GM18861 (cell line): ENCODE measurements around the gene PROM2.

ENCODE experiments used
- ATAC-seq: cut with Tn5 transposase; IDR thresholded peaks from one replicate; pipeline ENCODE4 v1.9.1; 2021; ENCODE audit not compliant: unreplicated experiment

Gene PROM2

DNA sequence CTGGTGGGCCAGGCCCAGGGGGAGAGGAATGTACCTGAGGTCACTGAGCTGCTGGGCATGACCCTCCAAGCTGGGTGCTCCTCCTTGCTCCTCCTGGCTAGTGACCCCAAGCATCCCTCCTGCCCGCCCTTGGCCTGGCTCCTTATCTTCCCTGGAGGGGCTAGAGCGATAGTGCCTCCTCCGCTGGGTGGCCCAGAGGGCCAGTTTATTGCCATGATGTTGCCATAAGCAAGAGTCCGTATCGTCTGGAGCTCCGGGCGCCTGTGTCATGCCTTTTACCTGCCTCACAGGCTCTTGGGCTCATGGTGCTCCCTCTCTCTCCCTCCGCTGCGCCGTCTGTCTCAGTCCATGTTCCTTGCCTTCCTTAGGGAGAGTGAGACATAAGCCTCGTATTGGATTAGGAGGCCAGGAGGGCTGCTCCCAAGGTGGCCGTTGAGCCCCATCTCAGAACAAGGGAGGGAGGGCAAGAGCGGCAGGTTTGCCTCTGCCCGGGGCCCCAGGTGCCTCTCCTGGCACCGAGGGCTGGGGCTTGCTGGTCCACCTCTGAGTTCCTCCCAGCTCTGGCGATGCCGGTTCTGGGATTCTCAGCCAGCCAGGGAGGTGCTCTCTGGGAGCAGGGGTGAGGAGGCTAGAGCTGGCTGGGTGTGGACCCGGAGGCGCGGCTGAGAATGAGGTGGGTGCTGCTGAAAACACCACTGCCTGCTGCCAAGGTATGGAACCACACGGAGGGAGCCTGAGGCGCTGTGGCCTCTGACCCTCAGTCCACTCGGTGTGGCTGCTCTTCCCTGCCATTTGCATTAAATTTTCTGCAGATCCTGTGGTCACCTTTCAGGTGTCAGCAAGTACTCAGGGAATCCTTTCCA lies 45.5 kb downstream of the PROM2 start:
- no peak for ATAC-seq

DNA sequence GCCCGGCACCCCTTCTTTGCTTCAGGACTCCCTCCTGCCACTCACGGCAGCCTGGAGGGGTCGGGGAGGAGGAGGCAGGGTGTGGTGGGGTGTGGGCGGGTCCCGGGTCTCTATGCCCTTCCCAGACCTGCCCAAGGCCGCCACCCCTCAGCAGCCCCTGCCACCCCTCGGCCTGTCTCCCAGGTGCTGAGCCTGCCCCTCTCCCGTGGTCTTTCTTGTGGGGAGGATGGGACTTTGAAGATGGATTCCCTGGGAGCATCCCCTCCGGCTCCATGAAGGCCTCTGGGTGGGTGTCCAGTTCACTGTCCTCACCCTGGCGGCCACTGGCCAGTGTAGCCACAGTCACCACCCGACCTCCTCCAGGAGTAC lies 46.1 kb downstream of the PROM2 start:
- no peak for ATAC-seq

DNA sequence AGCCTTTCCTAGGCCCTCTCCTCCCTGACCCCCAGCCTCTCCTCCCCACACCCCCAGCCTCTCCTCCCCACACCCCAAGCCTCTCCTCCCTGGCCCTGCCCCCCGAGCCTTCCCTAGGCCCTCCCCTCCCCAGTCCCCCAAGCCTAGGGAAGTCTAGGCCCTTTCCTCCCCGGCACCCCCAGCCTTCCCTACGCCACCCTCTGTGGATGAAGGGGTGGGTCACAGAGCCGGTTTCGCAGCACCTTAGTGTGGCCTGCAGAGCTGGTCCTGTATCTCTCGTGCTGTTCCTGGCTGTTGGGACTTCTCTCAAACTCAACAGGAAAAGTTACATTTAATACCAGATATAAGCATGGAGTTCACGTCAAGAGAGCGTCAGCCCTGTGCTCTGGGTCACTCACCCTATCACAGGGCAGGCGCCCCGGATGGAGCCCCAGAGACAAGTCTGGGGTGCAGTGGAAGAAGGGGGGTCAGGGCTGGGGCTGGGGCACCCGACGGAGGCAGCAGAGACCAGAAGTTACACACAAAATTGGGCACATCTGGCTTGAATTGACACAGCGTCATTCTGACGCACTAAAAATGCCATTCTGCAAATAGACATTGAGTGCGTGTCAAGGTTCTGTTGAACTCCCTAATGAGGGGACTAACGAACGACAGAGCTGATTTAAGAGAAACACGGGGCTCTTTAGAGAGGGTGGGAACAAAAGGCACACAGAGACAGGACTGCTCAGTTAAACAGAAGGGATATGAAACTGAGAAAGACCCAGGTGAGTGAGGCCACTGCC lies 46.9 kb downstream of the PROM2 start:
- ATAC-seq = no peak

DNA sequence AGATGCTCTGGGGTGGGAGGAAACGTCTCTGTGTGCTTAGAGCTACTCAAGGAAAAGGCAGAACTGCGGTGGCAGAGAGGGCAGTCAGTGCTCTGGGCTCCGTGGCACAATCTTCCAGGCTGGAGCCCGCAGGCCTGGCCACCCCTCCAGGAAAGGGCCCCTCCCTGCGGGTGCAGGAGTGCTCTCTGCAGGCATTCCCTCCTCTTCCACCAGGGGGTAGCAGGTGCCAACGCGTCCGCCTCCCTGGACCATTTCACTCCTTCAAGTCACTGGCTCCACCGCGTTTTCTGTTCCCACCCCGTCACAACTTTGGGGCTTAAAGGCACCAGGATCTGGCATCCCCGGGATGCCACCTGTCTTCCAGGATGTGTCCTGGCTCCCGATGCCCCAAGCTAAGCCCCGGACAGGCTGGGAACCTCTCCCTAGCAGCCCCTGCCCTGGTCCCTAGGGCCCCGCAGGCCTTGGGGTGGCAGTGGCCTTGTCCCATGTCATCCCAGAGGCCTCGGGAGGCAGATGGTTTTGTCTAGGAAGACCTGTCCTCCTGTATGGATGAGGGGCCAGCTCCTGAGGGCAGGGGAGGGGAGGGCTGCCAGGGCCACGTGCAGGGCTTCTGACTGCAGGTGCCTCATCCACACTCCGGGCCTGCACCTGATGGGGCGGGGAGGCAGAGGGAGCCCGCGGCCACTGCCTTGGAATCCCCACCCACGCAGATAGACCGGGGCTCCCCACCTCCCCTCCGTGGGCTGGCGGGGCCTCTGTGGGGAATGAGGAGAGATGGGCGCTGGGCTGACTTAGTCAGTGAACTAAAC lies 49.3 kb downstream of the PROM2 start:
- no peak for ATAC-seq

DNA sequence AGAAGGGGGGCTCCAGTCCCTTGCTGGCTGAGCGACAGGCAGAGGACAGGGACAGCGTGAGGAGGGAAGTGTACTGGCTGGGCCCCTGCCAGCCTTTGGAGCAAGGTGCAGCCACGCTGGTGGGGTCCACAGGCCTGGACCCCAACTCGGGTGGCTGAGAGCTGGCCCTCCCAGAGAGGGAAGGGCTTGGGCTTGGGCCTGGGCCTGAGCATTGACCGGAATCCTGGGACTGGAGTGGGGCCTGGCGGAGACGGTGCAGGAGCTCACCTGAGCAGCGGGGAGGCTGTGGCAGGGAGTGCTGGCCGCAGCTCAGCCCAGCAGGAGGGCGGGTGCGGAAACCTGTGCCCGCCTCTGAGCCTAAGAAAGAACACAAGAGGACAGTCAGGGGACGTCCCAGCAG lies 50.8 kb downstream of the PROM2 start:
- no peak for ATAC-seq

DNA sequence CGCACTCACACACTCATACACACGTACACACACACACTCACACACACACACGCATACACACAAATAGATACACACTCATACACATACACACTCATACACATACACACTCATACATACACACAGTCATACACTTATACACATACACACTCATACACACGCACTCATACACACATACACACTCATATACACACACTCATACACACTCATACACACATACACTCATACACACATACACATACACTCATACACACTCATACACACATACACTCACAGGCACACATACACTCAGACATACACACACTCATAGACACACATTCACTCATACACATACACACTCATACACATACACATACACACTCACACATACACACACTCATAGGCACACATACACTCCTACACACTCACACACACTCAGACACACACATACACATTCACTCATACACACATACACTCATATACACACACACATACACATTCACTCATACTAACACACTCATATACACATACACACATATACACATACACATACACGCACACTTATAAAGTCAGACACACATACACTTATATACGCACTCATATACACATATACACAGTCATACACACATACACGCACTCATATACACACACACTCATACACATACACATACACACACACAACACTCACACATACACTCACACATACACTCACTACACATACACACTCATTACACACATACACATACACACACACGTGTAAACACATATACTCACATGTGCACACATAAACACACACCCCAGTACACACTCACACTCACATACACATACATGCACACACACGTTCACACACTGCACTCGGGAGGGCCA lies 51.6 kb downstream of the PROM2 start:
- no peak for ATAC-seq

DNA sequence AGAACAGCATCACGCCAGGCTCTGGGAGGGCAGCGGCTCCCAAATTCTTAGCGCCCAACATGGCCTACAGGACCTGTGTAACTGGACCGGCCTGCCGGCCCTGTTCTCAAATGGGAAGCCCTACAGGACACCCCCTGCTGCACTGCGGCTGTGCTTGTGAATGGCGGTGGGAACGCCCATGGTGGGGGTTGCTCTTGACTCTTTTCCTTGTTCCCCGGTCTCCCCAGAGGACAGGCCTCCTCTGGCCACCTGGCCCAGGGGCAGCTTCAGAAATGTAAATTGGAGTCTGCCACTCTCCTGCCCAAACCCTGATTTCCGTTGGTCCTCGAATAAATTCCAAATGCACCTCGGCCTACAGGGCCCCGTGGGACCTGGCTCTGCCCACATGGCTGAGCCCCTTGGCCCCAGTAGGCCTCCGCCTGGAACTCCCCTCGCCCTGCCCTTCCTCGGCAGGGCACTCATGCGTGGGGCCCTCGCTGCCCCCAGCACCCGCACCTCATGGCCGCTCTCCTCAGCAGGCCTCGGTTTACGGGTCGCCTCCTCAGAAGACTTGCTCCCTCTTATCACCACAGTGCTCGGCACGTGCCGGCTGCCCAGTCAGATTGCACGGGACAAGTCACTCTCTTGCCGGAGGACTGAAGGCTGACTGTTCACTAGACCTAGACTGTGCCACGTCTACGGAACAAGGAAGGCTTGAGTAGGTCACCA lies 52.3 kb downstream of the PROM2 start:
- no peak for ATAC-seq

DNA sequence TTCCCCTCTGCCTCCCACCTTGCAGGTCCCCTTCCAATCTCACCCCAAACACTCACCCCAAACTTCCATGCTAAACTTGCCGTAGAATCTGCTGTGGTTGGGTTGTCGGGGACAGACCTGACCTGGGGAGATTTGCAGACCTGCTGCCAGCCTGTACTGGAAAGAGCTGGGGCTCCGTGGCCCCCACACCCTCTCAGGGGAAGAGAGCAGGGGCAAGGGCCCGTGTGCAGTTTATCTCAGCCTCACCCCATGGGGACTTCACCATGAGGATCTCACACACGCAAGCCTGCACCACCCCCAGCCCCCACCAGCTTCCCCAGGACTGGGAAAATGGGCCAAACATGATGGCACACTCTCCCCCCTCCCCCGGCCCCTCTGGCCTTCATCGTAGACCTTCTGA lies 53.6 kb downstream of the PROM2 start:
- no peak for ATAC-seq

DNA sequence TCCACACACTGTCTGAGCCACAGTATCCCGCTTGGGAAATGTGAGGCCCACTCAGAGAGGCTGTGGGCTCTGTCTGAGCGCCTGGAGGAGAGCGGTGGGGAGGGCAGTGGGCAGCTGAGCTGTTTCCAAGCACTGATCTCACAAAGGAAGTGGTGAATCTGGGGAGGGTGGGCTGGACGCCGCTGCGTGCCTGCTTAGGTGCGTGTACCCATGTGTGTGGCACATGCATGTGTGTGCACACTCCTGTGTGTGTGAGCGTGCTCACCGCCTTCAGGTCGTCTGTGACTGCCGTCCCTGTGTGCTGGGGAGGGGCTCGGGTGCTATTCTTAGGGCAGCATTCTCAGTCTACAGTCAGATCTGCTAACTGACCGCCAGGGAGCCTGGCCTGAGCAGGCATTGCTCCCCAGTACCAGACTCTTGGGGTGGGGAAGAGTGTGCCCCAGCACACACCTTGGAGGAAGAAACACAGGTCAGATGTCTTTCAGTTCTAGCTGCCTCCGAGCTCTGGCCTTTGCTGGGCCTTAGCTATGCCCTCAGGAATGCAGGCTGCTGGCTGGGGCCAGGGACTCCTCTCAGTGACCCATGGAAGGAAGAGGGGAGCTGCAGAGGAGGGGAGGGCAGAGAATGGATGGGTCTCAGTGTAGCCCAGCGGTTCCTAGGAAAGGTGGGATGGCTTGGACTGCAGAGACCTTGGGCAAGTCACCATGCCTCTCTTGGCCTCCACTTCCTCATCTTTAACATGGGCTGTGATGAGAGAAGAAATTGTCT lies 54.3 kb downstream of the PROM2 start:
- no peak for ATAC-seq

DNA sequence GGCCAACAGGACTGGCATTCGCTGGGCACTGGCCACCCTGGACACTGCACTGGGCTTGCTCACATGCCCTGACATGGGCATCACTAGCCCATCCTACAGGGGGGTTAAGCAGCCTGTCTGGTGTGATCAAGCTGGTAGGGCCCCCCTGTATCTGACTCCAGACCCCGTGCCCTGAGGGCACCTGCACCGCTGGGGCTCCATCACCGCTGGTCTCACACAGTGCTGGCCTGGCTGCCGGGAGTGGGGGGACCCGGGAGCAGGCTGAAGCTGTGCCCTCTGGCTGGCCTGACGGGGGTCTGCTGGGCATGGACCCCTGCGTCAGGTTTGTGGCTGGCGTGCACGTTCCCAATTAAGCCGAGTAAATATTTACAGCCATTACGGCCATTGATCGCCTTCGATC lies 55.2 kb downstream of the PROM2 start:
- ATAC-seq = no peak

DNA sequence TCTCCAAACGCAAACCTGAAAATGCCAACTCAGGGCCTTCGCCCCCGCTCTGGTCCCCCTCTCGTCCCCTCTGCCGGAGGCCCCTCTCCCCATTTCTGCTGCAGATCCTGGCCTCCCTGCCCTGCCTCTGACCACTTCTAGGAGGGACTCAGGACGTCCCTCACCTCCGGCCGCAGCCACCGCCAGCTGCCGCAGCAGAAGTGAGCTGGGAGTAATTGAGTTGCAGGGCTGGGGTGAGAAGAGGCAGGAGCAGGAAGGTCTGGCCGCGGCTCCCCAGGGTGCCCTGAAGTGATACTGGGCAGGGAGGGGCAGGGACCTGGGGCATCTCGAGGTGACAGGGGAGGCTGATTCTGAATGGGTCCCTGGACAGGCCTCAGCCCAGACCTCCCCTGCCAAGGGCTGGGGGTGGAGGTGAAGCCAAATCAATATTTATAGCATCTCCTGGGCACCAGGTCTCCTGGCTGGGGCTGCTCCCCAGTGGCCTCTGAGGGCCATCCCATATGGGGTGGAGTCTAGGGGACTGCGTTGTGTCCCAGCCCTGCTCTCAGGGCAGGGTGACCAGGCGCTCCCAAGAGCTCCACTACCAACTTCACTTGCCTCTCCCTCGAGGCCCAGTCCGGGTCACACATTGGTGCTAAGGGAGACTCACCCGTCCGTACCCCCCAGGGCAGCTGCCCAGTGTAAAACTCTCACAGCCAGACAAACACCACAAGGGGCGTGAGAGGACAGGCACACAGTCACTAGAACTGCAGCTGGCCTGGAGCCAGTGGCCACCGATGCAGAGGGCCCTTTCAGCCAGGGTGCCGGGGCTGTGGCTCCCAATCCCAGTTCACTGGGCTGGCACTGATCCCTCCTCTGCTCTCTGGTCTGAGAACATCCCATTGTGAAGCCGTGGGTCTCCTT lies 55.9 kb downstream of the PROM2 start:
- ATAC-seq = no peak

DNA sequence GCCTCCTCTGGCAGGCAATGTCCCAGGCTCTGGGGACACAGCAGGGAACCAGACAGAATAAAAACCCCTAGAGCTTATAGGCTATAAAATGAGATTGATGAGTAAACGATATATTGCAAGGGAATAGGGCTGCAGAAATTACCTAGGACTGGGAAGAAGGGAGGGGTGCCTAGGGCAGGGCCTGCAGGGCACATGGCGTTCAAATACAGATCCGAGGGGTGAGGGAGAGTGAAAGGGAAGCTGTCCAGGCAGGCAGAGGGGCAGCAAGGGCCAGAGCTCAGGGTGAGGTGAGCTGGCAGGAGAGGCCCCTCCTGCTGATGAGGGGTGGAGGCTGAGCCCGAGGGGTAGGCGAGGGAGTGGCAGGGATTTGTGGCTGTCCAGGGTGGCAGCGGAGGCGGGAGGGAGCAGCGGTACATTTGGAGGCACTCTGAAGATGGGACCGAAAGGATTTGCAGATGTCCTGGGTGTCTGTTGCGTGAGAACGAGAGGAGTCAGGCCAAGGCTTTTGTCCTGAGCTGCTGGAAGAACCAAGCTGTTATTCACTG lies 56.6 kb downstream of the PROM2 start:
- ATAC-seq = no peak

DNA sequence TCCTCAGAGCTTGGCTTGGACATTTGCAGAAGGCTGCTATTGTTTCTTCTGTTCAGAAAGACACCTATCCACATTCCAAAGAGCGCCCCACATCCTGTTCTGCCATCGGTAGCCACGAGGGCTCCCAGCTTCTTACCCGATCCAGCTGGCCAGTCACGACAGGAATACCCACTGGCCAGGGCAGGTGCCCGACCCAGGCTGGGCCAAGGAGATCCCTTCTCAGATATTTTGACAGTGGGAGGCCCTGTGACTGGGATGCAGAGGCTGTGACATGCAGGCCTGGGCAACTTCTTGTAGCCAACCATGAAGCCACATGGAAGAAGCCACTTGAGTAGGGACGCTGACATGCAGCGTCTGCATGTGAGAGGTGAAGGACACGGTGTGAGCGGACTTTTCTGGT lies 57.4 kb downstream of the PROM2 start:
- no peak for ATAC-seq

DNA sequence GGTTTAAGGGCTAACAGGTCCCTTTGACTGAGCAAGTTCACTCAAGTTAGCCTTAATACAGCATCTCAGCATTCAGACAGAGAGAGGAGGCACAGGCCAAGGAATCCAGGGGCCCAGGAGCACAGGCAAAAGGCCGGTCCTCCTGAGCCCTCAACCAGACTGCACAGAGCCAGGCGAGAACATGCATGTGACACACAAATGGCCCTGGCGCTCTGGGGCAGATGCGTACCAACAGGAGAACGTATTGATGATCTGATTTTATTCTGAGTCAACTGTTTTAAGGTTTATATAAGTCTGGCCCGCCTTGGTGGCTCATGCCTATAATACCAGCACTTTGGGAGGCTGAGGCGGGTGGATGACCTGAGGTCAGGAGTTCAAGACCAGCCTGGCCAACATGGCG lies 57.8 kb downstream of the PROM2 start:
- no peak for ATAC-seq

DNA sequence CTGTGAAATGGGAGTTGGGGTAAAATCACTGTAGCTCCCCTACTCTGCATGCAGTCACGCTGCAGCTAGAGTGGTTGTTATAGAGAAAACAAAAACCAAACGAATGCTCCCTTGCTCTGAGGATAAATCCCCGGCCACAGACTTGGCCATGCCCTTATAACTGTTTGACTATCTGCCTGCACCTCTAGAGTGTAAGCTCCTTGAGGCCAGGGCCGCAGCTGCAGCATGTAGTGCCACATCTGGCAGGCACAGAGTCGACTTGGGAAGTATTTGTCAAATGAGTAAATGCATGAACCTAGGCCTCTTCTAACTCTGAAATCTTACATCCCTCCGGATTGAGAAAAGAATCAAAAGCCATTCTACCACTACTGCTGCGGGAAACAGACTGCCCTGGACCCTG lies 58.8 kb downstream of the PROM2 start:
- ATAC-seq = no peak

DNA sequence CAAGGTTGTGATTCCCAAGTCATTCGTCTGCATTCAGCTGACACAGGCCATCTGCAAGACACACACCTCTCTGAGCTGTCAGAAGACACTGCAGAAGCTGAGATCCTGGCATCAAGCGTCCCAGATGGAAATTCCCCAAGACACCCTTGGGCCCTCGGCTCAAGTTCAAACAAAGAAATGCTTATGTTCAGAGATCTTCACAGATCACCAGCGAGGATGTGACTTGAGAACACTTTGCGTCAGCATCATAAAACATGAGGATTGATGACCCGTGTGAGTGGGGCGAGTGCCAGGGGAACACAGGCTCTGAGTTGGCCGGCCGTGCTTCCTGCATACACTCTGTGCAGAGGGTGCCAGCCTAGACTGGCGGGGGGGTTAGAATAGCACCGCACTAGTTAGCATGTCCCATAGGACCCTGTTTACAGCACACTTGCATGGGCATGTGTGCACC lies 59.7 kb downstream of the PROM2 start:
- no peak for ATAC-seq

DNA sequence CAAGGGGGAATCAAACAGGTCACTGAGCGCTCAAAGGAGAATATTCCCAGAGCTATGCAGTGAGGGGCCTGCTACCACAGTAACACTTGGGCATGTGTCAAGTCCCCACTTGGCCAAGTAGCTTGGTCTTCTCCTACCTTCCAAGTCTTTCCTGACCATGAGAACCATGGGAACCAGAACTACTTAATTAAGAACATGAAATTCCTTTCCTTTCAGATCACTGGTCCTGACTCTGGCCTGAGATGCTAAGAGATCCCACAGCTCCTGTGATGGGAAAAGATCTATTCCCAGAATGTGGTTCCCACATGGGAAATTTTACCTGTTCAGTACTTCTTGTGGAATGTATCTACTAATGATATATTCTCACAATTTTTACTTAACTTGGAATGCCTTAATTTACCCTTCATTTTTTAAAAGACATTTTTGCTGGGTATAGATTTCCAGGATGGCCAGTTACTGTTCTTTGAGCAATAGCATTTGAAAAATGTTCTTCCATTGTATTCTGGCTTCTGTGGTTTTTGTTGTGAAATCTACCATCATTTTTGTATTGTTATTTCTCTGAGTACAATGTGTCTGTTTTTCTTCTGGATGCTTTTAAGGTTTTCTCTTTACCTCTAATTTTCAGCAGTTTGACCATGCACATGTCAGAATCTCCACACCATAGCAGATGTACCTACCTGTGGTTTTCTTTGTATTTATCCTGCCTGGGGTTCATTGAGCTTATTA lies 60.8 kb downstream of the PROM2 start:
- no peak for ATAC-seq
